SK-N-SH (cell line): ENCODE measurements around the gene CAMK1. TPM values are rescaled to one million over a fixed set of nuclear protein-coding genes. Genes with fewer than 3 reads are reported as not detected.

Experiments used
- CTCF ChIA-PET: fragments of 300-600, 350-600 bp; formaldehyde crosslinking; extraction: SDS; loops from one replicate; lab custom pipeline; 2021; lab: Yijun Ruan, JAX
- POLR2A ChIA-PET: fragments of 350-600 bp; sonication (Branson Sonifier 250); formaldehyde crosslinking; extraction: SDS; loops from one replicate; lab custom pipeline; 2020; ENCODE audit warnings: antibody characterized with exemption, inconsistent platforms; lab: Yijun Ruan, JAX
- DNase-seq: peaks from one replicate; pipeline ENCODE4 v3.0.0; 2012
- H2AFZ ChIP-seq: fragments of 200-600 bp; sonication (generic); 2 replicates; pipeline ENCODE4 v1.8.1; 2016; ENCODE audit warnings: antibody characterized with exemption, mild to moderate bottlenecking, low read depth
- H3F3A ChIP-seq: fragments of 200-600 bp; sonication (generic); replicated peaks from 2 replicates; pipeline ENCODE3; 2016; ENCODE audit warnings: antibody characterized with exemption, mild to moderate bottlenecking; ENCODE audit not compliant: insufficient read depth
- H3K27ac ChIP-seq, 2 experiments: fragments of 200-500 bp in 1 of 2; fragments of 200-600 bp in 1 of 2; sonication (Bioruptor generic) in 1 of 2; sonication (generic), shearing (Covaris generic) in 1 of 2; 2 replicates each; pipeline versions ENCODE4 v1.5.1 to v1.6.1; 2014 to 2016; ENCODE audit warnings: low read depth in 2 of 2, inconsistent platforms in 1 of 2, low read length in 1 of 2, mild to moderate bottlenecking in 1 of 2, mixed read lengths in 1 of 2
- H3K27me3 ChIP-seq: fragments of 200-600 bp; sonication (generic), shearing (Covaris generic); 2 replicates; pipeline ENCODE4 v1.6.1; 2016; ENCODE audit warnings: mixed run types; ENCODE audit not compliant: insufficient read depth
- H3K36me3 ChIP-seq, 2 experiments: fragments of 200-500 bp in 1 of 2; fragments of 200-600 bp in 1 of 2; sonication (Bioruptor generic) in 1 of 2; sonication (generic) in 1 of 2; replicated peaks in 1 of 2; 2 replicates each; pipeline versions ENCODE3 to v1.5.1; 2014 to 2016; ENCODE audit warnings: low read length in 1 of 2, mild to moderate bottlenecking in 1 of 2; ENCODE audit not compliant: insufficient read depth in 2 of 2, control insufficient read depth in 1 of 2
- H3K4me1 ChIP-seq, 2 experiments: fragments of 200-500 bp in 1 of 2; fragments of 200-600 bp in 1 of 2; sonication (Bioruptor generic) in 1 of 2; sonication (generic), shearing (Covaris generic) in 1 of 2; 2 replicates each; pipeline versions ENCODE4 v1.5.1 to v1.6.1; 2014 to 2016; ENCODE audit warnings: low read depth in 1 of 2, low read length in 1 of 2, mixed run types in 1 of 2; ENCODE audit not compliant: insufficient read depth in 2 of 2, control insufficient read depth in 1 of 2
- H3K4me2 ChIP-seq: fragments of 200-600 bp; sonication (generic), shearing (Covaris generic); 2 replicates; pipeline ENCODE4 v1.6.1; 2017; ENCODE audit warnings: mixed run types
- H3K4me3 ChIP-seq, 2 experiments: fragments of 200-500 bp in 1 of 2; fragments of 200-600 bp in 1 of 2; sonication (Bioruptor generic) in 1 of 2; sonication (generic), shearing (Covaris generic) in 1 of 2; 2 replicates each; pipeline versions ENCODE4 v1.5.1 to v1.8.1; 2014 to 2016; ENCODE audit warnings: low read depth in 2 of 2, inconsistent platforms in 1 of 2, low read length in 1 of 2, mild to moderate bottlenecking in 1 of 2, mixed read lengths in 1 of 2, moderate library complexity in 1 of 2
- H3K79me2 ChIP-seq: fragments of 200-600 bp; sonication (generic); 2 replicates; pipeline ENCODE4 v1.8.1; 2017; ENCODE audit warnings: mild to moderate bottlenecking; ENCODE audit not compliant: insufficient read depth
- H3K9ac ChIP-seq: fragments of 200-600 bp; sonication (generic); 2 replicates; pipeline ENCODE4 v1.6.1; 2017; ENCODE audit warnings: mixed run types
- H3K9me2 ChIP-seq: fragments of 200-600 bp; sonication (generic); 2 replicates; pipeline ENCODE4 v1.6.1; 2017; ENCODE audit warnings: mixed run types
- H3K9me3 ChIP-seq: fragments of 200-600 bp; sonication (generic); 2 replicates; pipeline ENCODE4 v1.6.1; 2017; ENCODE audit warnings: mixed run types, mild to moderate bottlenecking, moderate library complexity
- H4K20me1 ChIP-seq: fragments of 200-600 bp; sonication (generic); 2 replicates; pipeline ENCODE4 v1.6.1; 2017; ENCODE audit warnings: mild to moderate bottlenecking, mixed run types; ENCODE audit not compliant: insufficient read depth
- CHD2 ChIP-seq: fragments of 150-350 bp; IDR thresholded peaks from 2 replicates; pipeline ENCODE4 v1.6.1; 2018; ENCODE audit warnings: low read length; ENCODE audit not compliant: partially characterized antibody
- ELF1 ChIP-seq: IDR thresholded peaks from 2 replicates; pipeline ENCODE4 v1.4.0; 2012
- EP300 ChIP-seq, 2 experiments: IDR thresholded peaks; 2 replicates each; pipeline versions ENCODE4 v1.4.0 to v1.6.1; 2012; ENCODE audit warnings: borderline replicate concordance in 1 of 2, low read depth in 1 of 2, low read length in 1 of 2
- IRF3 ChIP-seq: fragments of 150-350 bp; IDR thresholded peaks from 2 replicates; pipeline ENCODE4 v1.6.1; 2016; ENCODE audit warnings: mild to moderate bottlenecking, low read depth, low read length
- JUND ChIP-seq: IDR thresholded peaks from 2 replicates; pipeline ENCODE4 v1.4.0; 2012
- MEF2A ChIP-seq: IDR thresholded peaks from 2 replicates; pipeline ENCODE4 v1.4.0; 2012; ENCODE audit warnings: low read depth, borderline replicate concordance
- NRF1 ChIP-seq: IDR thresholded peaks from 2 replicates; pipeline ENCODE4 v1.6.1; 2012; ENCODE audit warnings: low read depth, mild to moderate bottlenecking, low read length
- POLR2AphosphoS5 ChIP-seq: IDR thresholded peaks from 2 replicates; pipeline ENCODE4 v1.6.1; 2012; ENCODE audit warnings: low read depth, low read length
- RAD21 ChIP-seq: IDR thresholded peaks from 2 replicates; pipeline ENCODE4 v1.6.1; 2012; ENCODE audit warnings: mild to moderate bottlenecking, low read length
- RFX5 ChIP-seq: IDR thresholded peaks from 2 replicates; pipeline ENCODE4 v1.6.1; 2012; ENCODE audit warnings: mild to moderate bottlenecking, improper control_type of control experiment, low read length
- RXRA ChIP-seq: IDR thresholded peaks from 2 replicates; pipeline ENCODE4 v1.4.0; 2012; ENCODE audit warnings: low read depth, mild to moderate bottlenecking, borderline replicate concordance
- SIN3A ChIP-seq: IDR thresholded peaks from 2 replicates; pipeline ENCODE4 v1.6.1; 2012; ENCODE audit warnings: low read depth, mild to moderate bottlenecking, low read length, moderate library complexity, borderline replicate concordance
- TAF1 ChIP-seq: IDR thresholded peaks from 2 replicates; pipeline ENCODE4 v1.6.1; 2012; ENCODE audit warnings: low read depth, mild to moderate bottlenecking, low read length, moderate library complexity, borderline replicate concordance
- USF1 ChIP-seq: IDR thresholded peaks from 2 replicates; pipeline ENCODE4 v1.4.0; 2012; ENCODE audit warnings: low read depth, borderline replicate concordance
- USF2 ChIP-seq: fragments of 150-350 bp; IDR thresholded peaks from 2 replicates; pipeline ENCODE4 v1.6.1; 2017; ENCODE audit warnings: antibody characterized with exemption, low read length, low read depth, borderline replicate concordance
- ZBTB33 ChIP-seq: IDR thresholded peaks from 2 replicates; pipeline ENCODE4 v1.4.0; 2012; ENCODE audit warnings: low read depth, borderline replicate concordance
- WGBS: methylation state at CpG from one replicate; pipeline ENCODE4 v1.1.6; 2017; ENCODE audit warnings: low lambda C conversion rate; 5-methylcytosine and 5-hydroxymethylcytosine counted together
- polyA plus RNA-seq, 3 experiments: library from polyadenylated mRNA; depleted of rRNA; stranded (reverse); fragments of >200 nt; gene quantifications; 2 replicates each; pipeline ENCODE4 v1.2.3, GENCODE V29; 2012
- TF ChIP-seq, protein P1 (sequence below): IDR thresholded peaks from 2 replicates; pipeline ENCODE4 v1.4.0; 2012; ENCODE audit warnings: low read depth
- TF ChIP-seq, protein P2 (sequence below): fragments of 200-600 bp; sonication (generic); IDR thresholded peaks from 2 replicates; pipeline ENCODE4 v1.6.1; 2017; ENCODE audit warnings: antibody characterized with exemption, mild to moderate bottlenecking, moderate library complexity
- TF ChIP-seq, protein P3 (sequence below): IDR thresholded peaks from 2 replicates; pipeline ENCODE4 v1.6.1; 2012; ENCODE audit warnings: mild to moderate bottlenecking, low read depth, low read length, moderate library complexity

Gene CAMK1
- 44.9 and 47.1 TPM in 2 replicates for polyA plus RNA-seq (2012; rRNA removed)
- 30.5 and 35.8 TPM in 2 replicates for polyA plus RNA-seq (2012; cell fraction: cytosol; rRNA removed)
- 39.3 and 46.4 TPM in 2 replicates for polyA plus RNA-seq (2012; cell fraction: nucleus; rRNA removed)

- POLR2A ChIA-PET, result interaction anchor here (0.7 to 3.7 kb wide), 5 partner anchors 9 to 67 kb away, joined by 3 to 20 read pairs (median 4); partner anchors contain the start of genes ARPC4 and OGG1
- Histone ChIP-seq H3K4me2 (peak within 1 kb of the TSS; percentile 100), H3K9me3 (no peaks in the 10 kb centered on the region), H3K27me3 (no peaks in the 10 kb centered on the region), H3K4me3 (peak within 1 kb of the TSS; percentile 64 to 95), H4K20me1 (no peaks in the 10 kb centered on the region), H3F3A (peaks cover 4% of the 10 kb centered on the region), H2AFZ (peak within 1 kb of the TSS; percentile 96; the same call in 1 of the 2 replicates), H3K27ac (no peak within 1 kb of the TSS; a peak in 1 of 4 replicates), H3K79me2 (peaks cover 3% of the 10 kb centered on the region; the same call in 1 of the 2 replicates), H3K4me1 (peaks cover 6 to 14% of the 10 kb centered on the region in 2 experiments; a peak in 1 of 4 replicates), H3K9me2 (no peaks in the 10 kb centered on the region), H3K36me3 (peaks cover 0 to 2% of the 10 kb centered on the region in 2 experiments), H3K9ac (peak within 1 kb of the TSS; percentile 82)
- WGBS, result 12% methylated on average over 16 of the region's 49 CpGs
- TF ChIP-seq USF1 (no peak), EP300 (IDR thresholded peaks at IDR 0.05; ENCODE audit: borderline replicate concordance in 1 of 2, low read depth in 1 of 2, low read length in 1 of 2) (no peak), RFX5 (no peak), RAD21 (no peak), ZBTB33 (no peak), JUND (no peak), MEF2A (no peak), ELF1 (no peak), IRF3 (no peak), RXRA (no peak), USF2 (no peak), SIN3A (0 out of 2 replicates have a peak, but pooled peaks have one; percentile 29), TAF1 (peak; percentile 57; the same call in 1 of the 2 replicates), NRF1 (0 out of 2 replicates have a peak, but pooled peaks have one; percentile 14), CHD2 (peak; percentile 4), POLR2AphosphoS5 (peak; percentile 70; the same call in 1 of the 2 replicates)
- TF ChIP-seq, protein P1, sequence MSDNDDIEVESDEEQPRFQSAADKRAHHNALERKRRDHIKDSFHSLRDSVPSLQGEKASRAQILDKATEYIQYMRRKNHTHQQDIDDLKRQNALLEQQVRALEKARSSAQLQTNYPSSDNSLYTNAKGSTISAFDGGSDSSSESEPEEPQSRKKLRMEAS, result peak; percentile 33; the same call in 1 of the 2 replicates
- TF ChIP-seq, protein P2, sequence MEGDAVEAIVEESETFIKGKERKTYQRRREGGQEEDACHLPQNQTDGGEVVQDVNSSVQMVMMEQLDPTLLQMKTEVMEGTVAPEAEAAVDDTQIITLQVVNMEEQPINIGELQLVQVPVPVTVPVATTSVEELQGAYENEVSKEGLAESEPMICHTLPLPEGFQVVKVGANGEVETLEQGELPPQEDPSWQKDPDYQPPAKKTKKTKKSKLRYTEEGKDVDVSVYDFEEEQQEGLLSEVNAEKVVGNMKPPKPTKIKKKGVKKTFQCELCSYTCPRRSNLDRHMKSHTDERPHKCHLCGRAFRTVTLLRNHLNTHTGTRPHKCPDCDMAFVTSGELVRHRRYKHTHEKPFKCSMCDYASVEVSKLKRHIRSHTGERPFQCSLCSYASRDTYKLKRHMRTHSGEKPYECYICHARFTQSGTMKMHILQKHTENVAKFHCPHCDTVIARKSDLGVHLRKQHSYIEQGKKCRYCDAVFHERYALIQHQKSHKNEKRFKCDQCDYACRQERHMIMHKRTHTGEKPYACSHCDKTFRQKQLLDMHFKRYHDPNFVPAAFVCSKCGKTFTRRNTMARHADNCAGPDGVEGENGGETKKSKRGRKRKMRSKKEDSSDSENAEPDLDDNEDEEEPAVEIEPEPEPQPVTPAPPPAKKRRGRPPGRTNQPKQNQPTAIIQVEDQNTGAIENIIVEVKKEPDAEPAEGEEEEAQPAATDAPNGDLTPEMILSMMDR, result 0 out of 2 replicates have a peak, but pooled peaks have one; percentile 8
- TF ChIP-seq, protein P3, sequence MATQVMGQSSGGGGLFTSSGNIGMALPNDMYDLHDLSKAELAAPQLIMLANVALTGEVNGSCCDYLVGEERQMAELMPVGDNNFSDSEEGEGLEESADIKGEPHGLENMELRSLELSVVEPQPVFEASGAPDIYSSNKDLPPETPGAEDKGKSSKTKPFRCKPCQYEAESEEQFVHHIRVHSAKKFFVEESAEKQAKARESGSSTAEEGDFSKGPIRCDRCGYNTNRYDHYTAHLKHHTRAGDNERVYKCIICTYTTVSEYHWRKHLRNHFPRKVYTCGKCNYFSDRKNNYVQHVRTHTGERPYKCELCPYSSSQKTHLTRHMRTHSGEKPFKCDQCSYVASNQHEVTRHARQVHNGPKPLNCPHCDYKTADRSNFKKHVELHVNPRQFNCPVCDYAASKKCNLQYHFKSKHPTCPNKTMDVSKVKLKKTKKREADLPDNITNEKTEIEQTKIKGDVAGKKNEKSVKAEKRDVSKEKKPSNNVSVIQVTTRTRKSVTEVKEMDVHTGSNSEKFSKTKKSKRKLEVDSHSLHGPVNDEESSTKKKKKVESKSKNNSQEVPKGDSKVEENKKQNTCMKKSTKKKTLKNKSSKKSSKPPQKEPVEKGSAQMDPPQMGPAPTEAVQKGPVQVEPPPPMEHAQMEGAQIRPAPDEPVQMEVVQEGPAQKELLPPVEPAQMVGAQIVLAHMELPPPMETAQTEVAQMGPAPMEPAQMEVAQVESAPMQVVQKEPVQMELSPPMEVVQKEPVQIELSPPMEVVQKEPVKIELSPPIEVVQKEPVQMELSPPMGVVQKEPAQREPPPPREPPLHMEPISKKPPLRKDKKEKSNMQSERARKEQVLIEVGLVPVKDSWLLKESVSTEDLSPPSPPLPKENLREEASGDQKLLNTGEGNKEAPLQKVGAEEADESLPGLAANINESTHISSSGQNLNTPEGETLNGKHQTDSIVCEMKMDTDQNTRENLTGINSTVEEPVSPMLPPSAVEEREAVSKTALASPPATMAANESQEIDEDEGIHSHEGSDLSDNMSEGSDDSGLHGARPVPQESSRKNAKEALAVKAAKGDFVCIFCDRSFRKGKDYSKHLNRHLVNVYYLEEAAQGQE, result peak; percentile 6; the same call in 1 of the 2 replicates
- peak; percentile 92 for DNase-seq
- CTCF ChIA-PET, result interaction anchor here (1.0 to 1.4 kb wide), 3 partner anchors 16 to 416 kb away, joined by 3 read pairs; no protein-coding TSS in a partner anchor
These were observed at the start of gene CAMK1 for GRCh38 chr3:9769426-9770275. Gene CAMK1, minus strand, starts transcription at chr3:9769947. Its CDS starts 2,198 bp downstream, at chr3:9767749.
